ENCODE measurements around the gene ARHGEF37. TPM values are rescaled to one million over a fixed set of nuclear protein-coding genes. Genes with fewer than 3 reads are reported as not detected.

The ARHGEF37 gene
- total RNA-seq, 1 donor from 2014 or later, result 13.4 TPM

DNA sequence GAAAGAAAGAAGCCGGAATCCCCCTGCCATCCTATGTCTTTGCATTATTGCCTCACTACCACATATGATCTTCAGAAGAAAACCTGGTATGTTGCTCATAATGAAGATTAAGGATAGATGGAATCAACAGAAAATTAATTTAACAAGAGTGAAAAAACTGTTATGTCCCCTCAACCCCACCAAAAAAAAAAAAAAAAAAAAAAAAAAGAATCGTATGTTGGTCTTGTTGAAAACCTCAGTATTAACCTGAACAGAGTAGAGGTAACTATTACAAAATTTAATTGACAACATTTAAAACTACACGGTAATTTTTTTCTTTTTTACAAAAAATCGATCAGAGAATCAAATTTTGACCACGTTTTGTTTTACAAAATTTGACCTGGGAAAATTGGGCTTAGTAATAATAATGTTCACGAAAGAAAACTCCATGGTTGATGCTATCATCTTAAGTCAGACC is 29.2 kb upstream of the ARHGEF37 start:
- no peaks in the 10 kb centered on the region for H3K27me3 ChIP-seq
- no peaks in the 10 kb centered on the region for H3K9me3 ChIP-seq
- TF ChIP-seq, protein P1, sequence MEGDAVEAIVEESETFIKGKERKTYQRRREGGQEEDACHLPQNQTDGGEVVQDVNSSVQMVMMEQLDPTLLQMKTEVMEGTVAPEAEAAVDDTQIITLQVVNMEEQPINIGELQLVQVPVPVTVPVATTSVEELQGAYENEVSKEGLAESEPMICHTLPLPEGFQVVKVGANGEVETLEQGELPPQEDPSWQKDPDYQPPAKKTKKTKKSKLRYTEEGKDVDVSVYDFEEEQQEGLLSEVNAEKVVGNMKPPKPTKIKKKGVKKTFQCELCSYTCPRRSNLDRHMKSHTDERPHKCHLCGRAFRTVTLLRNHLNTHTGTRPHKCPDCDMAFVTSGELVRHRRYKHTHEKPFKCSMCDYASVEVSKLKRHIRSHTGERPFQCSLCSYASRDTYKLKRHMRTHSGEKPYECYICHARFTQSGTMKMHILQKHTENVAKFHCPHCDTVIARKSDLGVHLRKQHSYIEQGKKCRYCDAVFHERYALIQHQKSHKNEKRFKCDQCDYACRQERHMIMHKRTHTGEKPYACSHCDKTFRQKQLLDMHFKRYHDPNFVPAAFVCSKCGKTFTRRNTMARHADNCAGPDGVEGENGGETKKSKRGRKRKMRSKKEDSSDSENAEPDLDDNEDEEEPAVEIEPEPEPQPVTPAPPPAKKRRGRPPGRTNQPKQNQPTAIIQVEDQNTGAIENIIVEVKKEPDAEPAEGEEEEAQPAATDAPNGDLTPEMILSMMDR (IDR thresholded peaks at IDR 0.05), result no peak
- H3K36me3 ChIP-seq, result peaks cover 4 to 10% of the 10 kb centered on the region in 2 donors
- no peak for DNase-seq (ENCODE audit: low spot score in 2 of 2)
- H3K27ac ChIP-seq, result peak overlapping the region; percentile 95 to 98
- H3K4me3 ChIP-seq, result peak overlapping the region; percentile 81 to 96
- H3K4me1 ChIP-seq, result peaks cover 7 to 23% of the 10 kb centered on the region in 2 donors
- intact Hi-C loops (cut with DNase I), result no loop called here

DNA sequence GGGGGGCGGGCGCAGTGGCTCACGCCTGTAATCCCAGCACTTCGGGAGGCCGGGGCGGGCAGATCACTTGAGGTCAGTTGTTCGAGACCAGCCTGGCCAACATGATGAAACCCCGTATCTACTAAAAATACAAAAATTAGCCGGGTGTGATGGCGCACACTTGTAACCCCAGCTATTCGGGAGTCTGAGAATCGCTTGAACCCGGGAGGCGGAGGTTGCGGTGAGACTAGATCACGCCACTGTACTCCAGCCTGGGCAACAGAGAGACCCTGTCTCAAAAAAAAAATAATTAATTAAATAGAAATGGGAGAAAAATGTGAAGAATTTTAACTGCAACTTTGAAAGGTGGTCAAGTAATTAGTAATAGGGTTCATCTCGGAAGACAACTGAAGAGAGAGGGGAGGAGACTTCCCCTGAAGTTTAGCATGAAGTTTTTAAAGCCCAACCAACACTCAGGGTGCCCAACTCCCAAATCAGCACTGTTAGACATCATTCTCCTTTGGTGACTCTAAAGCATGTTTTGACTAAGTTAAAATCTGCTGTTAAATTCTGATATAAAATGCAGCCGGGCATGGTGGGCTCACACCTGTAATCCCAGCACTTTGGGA is 28.6 kb upstream of the ARHGEF37 start:
- Histone ChIP-seq H3K27me3 (no peaks in the 10 kb centered on the region), H3K9me3 (no peaks in the 10 kb centered on the region), H3K4me3 (no peak overlapping the region), H3K36me3 (peaks cover 4 to 8% of the 10 kb centered on the region in 2 donors), H3K27ac (peak overlapping the region in 1 of 2 donors; percentile 95), H3K4me1 (peaks cover 6 to 17% of the 10 kb centered on the region in 2 donors)
- intact Hi-C loops (cut with DNase I), result no loop called here
- no peak for DNase-seq (ENCODE audit: low spot score in 2 of 2)
- TF ChIP-seq, protein P1 (IDR thresholded peaks at IDR 0.05), result no peak

DNA sequence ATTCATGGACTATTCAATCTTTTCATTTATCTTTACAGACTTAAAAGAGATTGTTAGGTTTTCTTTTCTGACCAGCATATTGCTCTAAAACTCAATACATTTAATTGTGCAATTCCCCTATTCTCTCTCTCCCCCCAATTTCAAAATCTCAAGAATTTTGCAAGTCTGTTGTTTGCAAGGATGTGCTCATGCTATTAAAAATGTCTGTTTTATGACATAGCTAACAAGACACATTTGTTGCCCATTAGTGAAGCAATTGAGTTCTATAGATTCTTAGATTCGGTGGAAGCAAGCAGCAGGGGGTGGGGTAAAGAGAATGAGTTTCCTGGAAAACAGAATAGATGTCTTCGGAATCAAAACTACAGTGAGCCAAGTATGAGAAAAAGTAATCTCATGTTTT is 21.6 kb upstream of the ARHGEF37 start:
- Histone ChIP-seq H3K4me3 (no peak overlapping the region), H3K36me3 (no peaks in the 10 kb centered on the region), H3K27me3 (no peaks in the 10 kb centered on the region), H3K9me3 (no peaks in the 10 kb centered on the region), H3K4me1 (peaks cover 0 to 25% of the 10 kb centered on the region in 2 donors), H3K27ac (no peak overlapping the region)
- TF ChIP-seq, protein P1 (IDR thresholded peaks at IDR 0.05), result no peak
- intact Hi-C loops (cut with DNase I), result loop anchor here (10.0 kb wide), 1 partner anchor 415 kb away; the partner anchor contains the start of gene ABLIM3
- no peak for DNase-seq (ENCODE audit: low spot score in 2 of 2)

DNA sequence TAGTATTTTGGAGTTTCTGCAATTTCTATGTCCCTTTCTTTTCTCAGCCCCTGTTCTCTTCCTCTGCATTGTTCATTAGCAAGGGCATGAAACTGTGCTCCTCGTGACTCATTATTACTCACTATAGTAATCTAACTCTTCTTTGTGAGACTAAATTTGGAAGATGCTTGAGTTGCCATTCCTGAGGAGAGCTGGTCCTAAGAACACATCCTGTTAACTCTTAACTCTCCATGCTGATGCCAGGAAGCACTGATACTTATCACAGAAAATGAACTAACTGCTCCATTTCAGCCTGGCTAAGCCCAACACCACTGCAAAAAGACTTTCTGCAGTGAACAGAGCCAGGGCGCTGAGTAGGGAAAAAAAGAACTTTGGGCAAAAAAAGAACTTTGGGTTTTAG is 19.4 kb upstream of the ARHGEF37 start:
- TF ChIP-seq, protein P1 (IDR thresholded peaks at IDR 0.05), result no peak
- intact Hi-C loops (cut with DNase I), result loop anchor here (1.0 to 10.0 kb wide), 3 partner anchors 11 to 417 kb away; partner anchors contain the start of genes ABLIM3 and CSNK1A1

DNA sequence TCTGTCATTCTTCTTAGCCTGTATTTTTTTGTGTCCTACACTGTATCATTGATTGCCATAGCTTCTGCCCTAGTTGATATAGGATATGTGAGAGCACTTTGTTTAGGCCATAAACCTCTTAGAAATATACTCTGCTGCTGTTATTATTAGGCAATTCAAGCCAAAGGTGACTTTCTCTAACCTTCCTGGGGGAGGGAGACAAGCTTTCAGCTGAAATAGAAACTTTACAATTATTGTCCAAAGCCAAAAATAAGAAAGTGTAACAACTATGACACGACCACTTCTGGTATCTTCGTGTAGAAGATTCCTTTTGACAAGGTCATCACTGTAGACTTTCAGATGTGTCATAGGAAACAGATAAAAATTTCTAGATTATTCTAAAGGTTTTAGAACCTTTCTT is 17.8 kb upstream of the ARHGEF37 start:
- Histone ChIP-seq H3K27me3 (no peaks in the 10 kb centered on the region), H3K9me3 (no peaks in the 10 kb centered on the region), H3K27ac (peak overlapping the region; percentile 82 to 92), H3K4me1 (peaks cover 0 to 25% of the 10 kb centered on the region in 2 donors), H3K4me3 (no peak overlapping the region), H3K36me3 (no peaks in the 10 kb centered on the region)
- intact Hi-C loops (cut with DNase I), result loop anchor here (2.0 to 10.0 kb wide), 2 partner anchors 197 to 419 kb away; partner anchors contain the start of gene ABLIM3
- TF ChIP-seq, protein P1 (IDR thresholded peaks at IDR 0.05), result no peak
- DNase-seq (ENCODE audit: low spot score in 2 of 2), result no peak

More for the DNA sequence above, 19.4 kb upstream of the ARHGEF37 start:
- peaks cover 0 to 25% of the 10 kb centered on the region in 2 donors for H3K4me1 ChIP-seq
- no peak for DNase-seq (ENCODE audit: low spot score in 2 of 2)
- H3K27ac ChIP-seq, result peak overlapping the region; percentile 82 to 92
- no peak overlapping the region for H3K4me3 ChIP-seq
- H3K27me3 ChIP-seq, result no peaks in the 10 kb centered on the region
- no peaks in the 10 kb centered on the region for H3K36me3 ChIP-seq
- no peaks in the 10 kb centered on the region for H3K9me3 ChIP-seq

Measured in ascending aorta (tissue), 2 donors.